Ishikawa (cell line): Measurements from ENCODE around the gene CALCR.

Experiments used
- EGR1 ChIP-seq: IDR thresholded peaks from 2 replicates; pipeline ENCODE4 v1.6.1; 2012
- EP300 ChIP-seq: IDR thresholded peaks from 2 replicates; pipeline ENCODE4 v1.6.1; 2012; ENCODE audit warnings: borderline replicate concordance
- TAF1 ChIP-seq: IDR thresholded peaks from 2 replicates; pipeline ENCODE4 v1.6.1; 2012; ENCODE audit warnings: low read depth, mild to moderate bottlenecking
- TCF12 ChIP-seq: IDR thresholded peaks from 2 replicates; pipeline ENCODE4 v1.6.1; 2012; ENCODE audit warnings: low read depth
- TEAD4 ChIP-seq: IDR thresholded peaks from 2 replicates; pipeline ENCODE4 v1.6.1; 2012
- YY1 ChIP-seq: IDR thresholded peaks from 2 replicates; pipeline ENCODE4 v1.6.1; 2012; ENCODE audit warnings: low read depth

DNA sequence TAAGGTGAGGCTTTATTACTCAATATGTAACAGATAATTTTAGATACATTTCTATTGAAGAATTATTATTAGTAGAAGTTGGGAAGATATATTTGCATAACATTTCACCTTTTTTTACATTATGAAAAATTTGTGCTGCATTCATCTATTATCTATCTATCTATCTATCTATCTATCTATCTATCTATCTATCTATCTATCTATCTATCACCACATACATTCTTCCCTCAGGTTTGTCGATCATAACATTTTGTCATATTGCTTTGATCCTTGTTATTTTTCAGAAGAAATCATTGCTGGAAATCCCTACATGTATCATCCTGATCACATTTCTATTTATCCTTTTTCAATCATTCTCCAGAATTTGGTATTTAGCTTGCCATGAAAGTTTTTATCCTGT lies 49.3 kb upstream of the CALCR start:
- TF ChIP-seq EP300 (no peak), TEAD4 (no peak), YY1 (no peak), TAF1 (no peak), TCF12 (no peak), EGR1 (no peak)
